ENCODE results near the gene PNN.

DNA sequence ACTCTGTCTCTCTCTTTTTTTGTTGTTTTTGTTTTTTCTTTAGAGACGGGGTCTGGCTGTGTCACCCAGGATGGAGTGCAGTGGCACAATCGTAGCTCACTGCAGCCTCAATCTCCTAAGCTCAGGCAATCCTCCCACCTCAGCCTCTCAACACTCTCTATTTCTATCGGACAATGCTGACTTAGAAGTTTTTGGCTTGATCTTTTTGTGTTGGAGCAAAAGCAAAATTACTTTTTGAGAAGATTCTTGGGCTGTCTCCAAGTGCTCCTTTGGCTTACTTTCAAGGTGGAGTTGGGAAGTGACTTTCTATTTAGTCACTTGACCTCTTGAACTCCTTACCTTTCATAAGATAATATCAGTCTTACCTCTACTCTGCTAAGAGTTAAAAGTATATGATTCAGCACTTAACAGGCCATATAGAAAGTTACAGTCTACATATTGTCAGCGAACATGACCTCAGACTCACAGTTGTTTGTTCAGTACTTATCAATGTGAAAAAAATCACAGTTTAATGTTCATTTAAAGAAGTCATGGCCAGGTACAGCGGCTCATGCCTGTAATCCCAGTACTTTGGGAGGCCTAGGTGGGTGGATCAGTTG is 43.2 kb downstream of the PNN start:
- no peak for TF ChIP-seq EZH2 (IDR thresholded peaks at IDR 0.05; ENCODE audit: low read depth, low read length, severe bottlenecking)
- TF ChIP-seq CHD1 (IDR thresholded peaks at IDR 0.05; ENCODE audit: low read depth, low read length): no peak
- TF ChIP-seq, protein P1, sequence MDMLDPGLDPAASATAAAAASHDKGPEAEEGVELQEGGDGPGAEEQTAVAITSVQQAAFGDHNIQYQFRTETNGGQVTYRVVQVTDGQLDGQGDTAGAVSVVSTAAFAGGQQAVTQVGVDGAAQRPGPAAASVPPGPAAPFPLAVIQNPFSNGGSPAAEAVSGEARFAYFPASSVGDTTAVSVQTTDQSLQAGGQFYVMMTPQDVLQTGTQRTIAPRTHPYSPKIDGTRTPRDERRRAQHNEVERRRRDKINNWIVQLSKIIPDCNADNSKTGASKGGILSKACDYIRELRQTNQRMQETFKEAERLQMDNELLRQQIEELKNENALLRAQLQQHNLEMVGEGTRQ (IDR thresholded peaks at IDR 0.05; ENCODE audit: low read length): no peak
- TF ChIP-seq, protein P2, sequence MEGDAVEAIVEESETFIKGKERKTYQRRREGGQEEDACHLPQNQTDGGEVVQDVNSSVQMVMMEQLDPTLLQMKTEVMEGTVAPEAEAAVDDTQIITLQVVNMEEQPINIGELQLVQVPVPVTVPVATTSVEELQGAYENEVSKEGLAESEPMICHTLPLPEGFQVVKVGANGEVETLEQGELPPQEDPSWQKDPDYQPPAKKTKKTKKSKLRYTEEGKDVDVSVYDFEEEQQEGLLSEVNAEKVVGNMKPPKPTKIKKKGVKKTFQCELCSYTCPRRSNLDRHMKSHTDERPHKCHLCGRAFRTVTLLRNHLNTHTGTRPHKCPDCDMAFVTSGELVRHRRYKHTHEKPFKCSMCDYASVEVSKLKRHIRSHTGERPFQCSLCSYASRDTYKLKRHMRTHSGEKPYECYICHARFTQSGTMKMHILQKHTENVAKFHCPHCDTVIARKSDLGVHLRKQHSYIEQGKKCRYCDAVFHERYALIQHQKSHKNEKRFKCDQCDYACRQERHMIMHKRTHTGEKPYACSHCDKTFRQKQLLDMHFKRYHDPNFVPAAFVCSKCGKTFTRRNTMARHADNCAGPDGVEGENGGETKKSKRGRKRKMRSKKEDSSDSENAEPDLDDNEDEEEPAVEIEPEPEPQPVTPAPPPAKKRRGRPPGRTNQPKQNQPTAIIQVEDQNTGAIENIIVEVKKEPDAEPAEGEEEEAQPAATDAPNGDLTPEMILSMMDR (IDR thresholded peaks at IDR 0.05; ENCODE audit: control extremely low read depth in 1 of 3, insufficient read depth in 1 of 3, low read depth in 1 of 3, low read length in 3 of 3): no peak
- TF ChIP-seq BRCA1 (IDR thresholded peaks at IDR 0.05; ENCODE audit: low read depth, low read length): no peak
- no peak for TF ChIP-seq POLR2AphosphoS5 (IDR thresholded peaks at IDR 0.05; ENCODE audit: low read depth, low read length)
- no peak for TF ChIP-seq POLR2A (IDR thresholded peaks at IDR 0.05; ENCODE audit: control extremely low read depth in 1 of 2, low read depth in 2 of 2, low read length in 2 of 2)
- no peak for TF ChIP-seq RAD21 (IDR thresholded peaks at IDR 0.05 in 1 of 2, conservative IDR thresholded peaks at IDR 0.05 in 1 of 2; ENCODE audit: low read depth in 2 of 2, low read length in 2 of 2)
- no peak for TF ChIP-seq KDM1A (IDR thresholded peaks at IDR 0.05; ENCODE audit: borderline replicate concordance, low read length)
- no peak for TF ChIP-seq SIRT6 (IDR thresholded peaks at IDR 0.05; ENCODE audit: low read length)
- no peak for TF ChIP-seq RXRA (IDR thresholded peaks at IDR 0.05; ENCODE audit: insufficient read depth, low read depth, low read length)
- TF ChIP-seq GABPA (IDR thresholded peaks at IDR 0.05; ENCODE audit: borderline replicate concordance, insufficient read depth, low read length): no peak
- TF ChIP-seq BACH1 (IDR thresholded peaks at IDR 0.05; ENCODE audit: low read length): no peak
